Measurements from ENCODE around the gene TTC27. TPM values are rescaled to one million over a fixed set of nuclear protein-coding genes. Genes with fewer than 3 reads are reported as not detected.
A peak's percentile ranks its signal among the peaks of the same experiment; 100 is the strongest.
"Not testable (repeated sequence)": the region's sequence is repeated elsewhere in the genome, so short reads cannot be mapped to it uniquely, and the experiment has no call there.

TTC27 gene
- total RNA-seq, 6 experiments from 2014 or later = 6.8 to 9.5 (median 7.3) TPM

- TF ChIP-seq CTCF (IDR thresholded peaks at IDR 0.05) (no peak), POLR2A (IDR thresholded peaks at IDR 0.05) (no peak)
- intact Hi-C loops (cut with DNase I) = no loop called here
- no peak overlapping the region for H3K27ac ChIP-seq
- ATAC-seq = no peak
- no peaks in the 10 kb centered on the region for H3K27me3 ChIP-seq
- H3K36me3 ChIP-seq = no peaks in the 10 kb centered on the region
- H3K9me3 ChIP-seq = no peaks in the 10 kb centered on the region
- H3K4me3 ChIP-seq = no peak overlapping the region
- H3K4me1 ChIP-seq = no peaks in the 10 kb centered on the region
- no CpG with 5 or more reads among the region's 1 CpG for WGBS (ENCODE audit: insufficient coverage, low coverage, low lambda C conversion rate, missing lambda C conversion rate)
- no peak for DNase-seq
Measured at GRCh38 chr2:32843699-32844098, 215.8 kb downstream of the TTC27 start.

GRCh38 chr2:32844253-32844652, 216.4 kb downstream of the TTC27 start:
- no peak overlapping the region for H3K4me3 ChIP-seq
- H3K27ac ChIP-seq = no peak overlapping the region
- WGBS (ENCODE audit: insufficient coverage, low coverage, low lambda C conversion rate, missing lambda C conversion rate) = 75% methylated on average over 4 of the region's 4 CpGs
- H3K27me3 ChIP-seq = no peaks in the 10 kb centered on the region
- H3K4me1 ChIP-seq = no peaks in the 10 kb centered on the region
- no peaks in the 10 kb centered on the region for H3K9me3 ChIP-seq
- DNase-seq = no peak
- TF ChIP-seq CTCF (IDR thresholded peaks at IDR 0.05) (no peak), POLR2A (IDR thresholded peaks at IDR 0.05) (no peak)
- intact Hi-C loops (cut with DNase I) = no loop called here
- no peak for ATAC-seq
- no peaks in the 10 kb centered on the region for H3K36me3 ChIP-seq

- H3K4me3 ChIP-seq = not testable (repeated sequence)
- WGBS (ENCODE audit: insufficient coverage, low coverage, low lambda C conversion rate, missing lambda C conversion rate) = 73% methylated on average over 4 of the region's 4 CpGs
Measured at GRCh38 chr2:32846274-32846673, 218.4 kb downstream of the TTC27 start.

GRCh38 chr2:32847734-32848133, 219.9 kb downstream of the TTC27 start:
- Histone ChIP-seq H3K27me3 (no peaks in the 10 kb centered on the region), H3K4me1 (no peaks in the 10 kb centered on the region), H3K27ac (no peak overlapping the region), H3K36me3 (no peaks in the 10 kb centered on the region), H3K9me3 (no peaks in the 10 kb centered on the region), H3K4me3 (no peak overlapping the region)
- TF ChIP-seq POLR2A (IDR thresholded peaks at IDR 0.05) (no peak), CTCF (IDR thresholded peaks at IDR 0.05) (no peak)
- ATAC-seq (no peak), DNase-seq (no peak)
- intact Hi-C loops (cut with DNase I) = no loop called here

More at GRCh38 chr2:32846274-32846673, 218.4 kb downstream of the TTC27 start:
- H3K4me1 ChIP-seq; H3K27me3 ChIP-seq; H3K36me3 ChIP-seq; ATAC-seq; DNase-seq; H3K27ac ChIP-seq; H3K9me3 ChIP-seq; intact Hi-C loops (cut with DNase I): not testable (repeated sequence)

- ATAC-seq = peak in 1 of 4 donors; percentile 43
- no peak overlapping the region for H3K4me3 ChIP-seq
- H3K27me3 ChIP-seq = no peaks in the 10 kb centered on the region
- no peaks in the 10 kb centered on the region for H3K36me3 ChIP-seq
- 83% methylated on average over 4 of the region's 5 CpGs for WGBS (ENCODE audit: insufficient coverage, low coverage, low lambda C conversion rate, missing lambda C conversion rate)
- H3K4me1 ChIP-seq = no peaks in the 10 kb centered on the region
- no peak for DNase-seq
- no peaks in the 10 kb centered on the region for H3K9me3 ChIP-seq
- H3K27ac ChIP-seq = no peak overlapping the region
- no peak for TF ChIP-seq CTCF (IDR thresholded peaks at IDR 0.05)
- no peak for TF ChIP-seq POLR2A (IDR thresholded peaks at IDR 0.05)
- intact Hi-C loops (cut with DNase I) = no loop called here
Measured at GRCh38 chr2:32849456-32850194, 221.8 kb downstream of the TTC27 start.

All from right lobe of liver (tissue), 6 donors.